ENCODE measurements around the gene CSH1.
A peak's percentile ranks its signal among the peaks of the same experiment; 100 is the strongest.

Gene CSH1

DNA sequence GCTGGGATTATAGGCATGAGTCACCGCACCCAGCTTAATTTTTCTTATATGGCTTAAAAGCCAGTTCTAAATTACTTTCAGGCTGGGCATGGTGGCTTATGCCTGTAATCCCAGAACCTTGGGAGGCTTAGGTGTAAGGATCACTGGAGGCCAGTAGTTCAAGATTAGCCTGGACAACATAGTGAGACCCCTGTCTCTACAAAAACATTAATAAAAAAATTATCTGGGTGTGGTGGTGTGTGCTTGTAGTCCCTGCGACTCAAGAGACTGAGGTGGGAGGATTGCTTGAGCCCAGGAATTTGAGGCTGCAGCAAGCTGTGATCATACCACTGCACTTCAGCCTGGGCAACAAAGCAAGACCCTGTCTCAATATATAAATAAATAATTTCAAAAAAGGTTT is 43.1 kb downstream of the CSH1 start:
- Histone ChIP-seq H3K27ac (no peak overlapping the region), H3K27me3 (peaks cover 17% of the 10 kb centered on the region), H3K36me3 (no peaks in the 10 kb centered on the region), H3K4me3 (ENCODE audit: low read depth in 1 of 2, low read length in 1 of 2) (no peak overlapping the region), H3K4me1 (ENCODE audit: control insufficient read depth in 1 of 2, insufficient read depth in 1 of 2, low read depth in 1 of 2, low read length in 1 of 2) (peaks cover 6 to 8% of the 10 kb centered on the region in 2 experiments), H3K9me3 (no peaks in the 10 kb centered on the region)
- TF ChIP-seq, protein P1, sequence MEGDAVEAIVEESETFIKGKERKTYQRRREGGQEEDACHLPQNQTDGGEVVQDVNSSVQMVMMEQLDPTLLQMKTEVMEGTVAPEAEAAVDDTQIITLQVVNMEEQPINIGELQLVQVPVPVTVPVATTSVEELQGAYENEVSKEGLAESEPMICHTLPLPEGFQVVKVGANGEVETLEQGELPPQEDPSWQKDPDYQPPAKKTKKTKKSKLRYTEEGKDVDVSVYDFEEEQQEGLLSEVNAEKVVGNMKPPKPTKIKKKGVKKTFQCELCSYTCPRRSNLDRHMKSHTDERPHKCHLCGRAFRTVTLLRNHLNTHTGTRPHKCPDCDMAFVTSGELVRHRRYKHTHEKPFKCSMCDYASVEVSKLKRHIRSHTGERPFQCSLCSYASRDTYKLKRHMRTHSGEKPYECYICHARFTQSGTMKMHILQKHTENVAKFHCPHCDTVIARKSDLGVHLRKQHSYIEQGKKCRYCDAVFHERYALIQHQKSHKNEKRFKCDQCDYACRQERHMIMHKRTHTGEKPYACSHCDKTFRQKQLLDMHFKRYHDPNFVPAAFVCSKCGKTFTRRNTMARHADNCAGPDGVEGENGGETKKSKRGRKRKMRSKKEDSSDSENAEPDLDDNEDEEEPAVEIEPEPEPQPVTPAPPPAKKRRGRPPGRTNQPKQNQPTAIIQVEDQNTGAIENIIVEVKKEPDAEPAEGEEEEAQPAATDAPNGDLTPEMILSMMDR (IDR thresholded peaks at IDR 0.05): no peak

DNA sequence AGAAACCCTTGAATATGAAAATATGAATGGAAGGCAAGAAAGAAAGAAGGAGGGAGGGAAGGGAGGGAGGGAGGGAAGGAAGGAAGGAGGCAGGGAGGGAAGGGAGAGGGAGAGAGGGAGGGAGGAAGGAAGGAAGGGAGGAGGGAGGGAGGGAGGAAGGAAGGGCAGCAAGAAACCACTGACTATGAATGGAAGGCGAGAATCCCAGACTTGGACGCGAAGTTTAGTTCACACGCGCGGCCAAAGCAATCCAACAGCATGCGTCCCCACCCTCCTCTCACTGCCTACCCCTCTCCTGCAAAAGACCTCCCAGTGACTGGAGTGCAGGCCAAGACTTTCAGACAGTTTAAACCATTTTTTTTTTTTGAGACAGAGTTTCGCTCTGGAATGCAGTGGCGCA is 46.0 kb downstream of the CSH1 start:
- Histone ChIP-seq H3K9me3 (no peaks in the 10 kb centered on the region), H3K36me3 (no peaks in the 10 kb centered on the region), H3K27ac (no peak overlapping the region), H3K4me1 (ENCODE audit: control insufficient read depth in 1 of 2, insufficient read depth in 1 of 2, low read depth in 1 of 2, low read length in 1 of 2) (peaks cover 6 to 8% of the 10 kb centered on the region in 2 experiments), H3K4me3 (ENCODE audit: low read depth in 1 of 2, low read length in 1 of 2) (no peak overlapping the region), H3K27me3 (peaks cover 17% of the 10 kb centered on the region)
- TF ChIP-seq, protein P1 (IDR thresholded peaks at IDR 0.05): no peak

DNA sequence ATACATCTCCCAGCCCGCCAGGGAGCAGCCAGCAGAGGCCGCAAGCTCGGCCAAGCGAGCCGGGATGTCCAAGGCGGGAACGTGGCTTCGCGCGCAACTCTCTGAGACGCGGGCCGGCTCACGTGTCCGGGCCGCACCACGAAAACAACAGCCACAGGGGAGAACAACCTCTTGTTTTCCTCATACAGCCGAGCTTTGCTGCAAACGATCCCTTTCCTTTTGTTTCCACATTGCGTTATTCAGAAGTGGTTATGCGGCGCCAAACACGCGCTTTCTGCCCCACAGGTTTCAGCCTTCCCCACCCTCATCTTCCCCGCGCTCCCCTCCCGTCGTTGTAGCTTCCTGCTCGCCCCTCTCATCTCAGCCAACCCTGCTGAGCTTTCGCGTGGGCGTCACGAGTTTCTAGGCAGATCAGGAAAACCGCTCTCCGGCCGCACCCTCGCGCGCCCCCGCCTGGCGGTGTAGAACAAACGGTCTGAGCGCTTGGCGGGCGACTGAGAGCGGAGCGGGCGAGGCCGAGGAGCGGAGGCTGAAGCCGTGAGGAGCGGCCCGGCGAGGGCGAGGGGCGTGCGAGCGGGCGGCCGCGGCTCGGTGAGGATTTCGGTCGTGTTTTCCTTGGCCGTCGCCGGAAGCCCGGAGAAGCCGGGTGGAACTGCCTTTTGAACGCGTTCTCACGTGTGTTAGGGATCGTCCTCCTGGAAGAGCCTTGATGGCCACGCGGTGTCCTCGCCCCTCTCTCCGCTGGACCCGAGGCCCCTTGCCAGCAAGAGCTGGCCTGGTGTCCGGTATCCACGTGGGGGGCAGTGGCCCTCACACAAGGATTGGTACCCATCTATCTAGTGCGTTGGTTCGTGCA is 47.3 kb downstream of the CSH1 start:
- TF ChIP-seq, protein P1 (IDR thresholded peaks at IDR 0.05): peak; percentile 79
- Histone ChIP-seq H3K4me1 (ENCODE audit: control insufficient read depth in 1 of 2, insufficient read depth in 1 of 2, low read depth in 1 of 2, low read length in 1 of 2) (peaks cover 6 to 8% of the 10 kb centered on the region in 2 experiments), H3K27ac (peak overlapping the region; percentile 82), H3K4me3 (ENCODE audit: low read depth in 1 of 2, low read length in 1 of 2) (peak overlapping the region; percentile 47 to 55), H3K27me3 (peaks cover 17% of the 10 kb centered on the region), H3K9me3 (no peaks in the 10 kb centered on the region), H3K36me3 (no peaks in the 10 kb centered on the region)

DNA sequence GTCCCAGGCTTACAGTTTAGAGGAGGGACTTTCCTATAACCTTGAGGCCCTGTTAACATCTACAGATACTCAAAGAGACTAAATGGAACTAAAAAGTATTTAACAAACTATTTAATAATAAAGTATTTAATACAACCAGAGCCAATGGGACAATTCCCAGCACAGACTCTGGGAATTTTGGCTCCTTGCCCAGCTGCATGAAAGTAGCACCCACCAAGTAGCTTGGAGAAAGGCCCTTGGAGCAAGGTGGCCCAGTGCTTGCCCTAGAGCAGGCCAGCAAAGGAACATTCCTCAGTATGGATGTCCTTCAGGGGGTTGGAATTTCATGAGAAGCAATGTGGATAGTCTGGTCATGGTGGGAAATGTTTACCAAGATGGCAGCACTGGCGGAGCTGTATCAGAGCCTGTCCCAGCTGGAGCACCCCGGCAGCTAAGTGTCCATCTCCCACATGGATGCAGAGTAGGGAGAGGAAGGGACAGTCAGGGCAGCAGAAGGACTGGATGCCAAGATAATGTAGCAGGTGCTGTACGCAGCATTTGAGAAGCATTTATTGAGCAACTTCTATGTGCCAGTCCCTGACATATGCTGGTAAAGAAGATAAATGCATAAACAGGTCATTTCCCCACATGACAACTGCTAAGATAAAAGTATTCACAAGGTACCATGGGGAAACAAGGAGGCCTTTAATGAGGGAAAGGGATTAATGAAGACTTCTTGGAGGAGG is 48.7 kb downstream of the CSH1 start:
- peaks cover 14 to 18% of the 10 kb centered on the region in 2 experiments for H3K4me1 ChIP-seq (ENCODE audit: control insufficient read depth in 1 of 2, insufficient read depth in 1 of 2, low read depth in 1 of 2, low read length in 1 of 2)
- TF ChIP-seq, protein P1 (IDR thresholded peaks at IDR 0.05): no peak
- no peak overlapping the region for H3K4me3 ChIP-seq (ENCODE audit: low read depth in 1 of 2, low read length in 1 of 2)

DNA sequence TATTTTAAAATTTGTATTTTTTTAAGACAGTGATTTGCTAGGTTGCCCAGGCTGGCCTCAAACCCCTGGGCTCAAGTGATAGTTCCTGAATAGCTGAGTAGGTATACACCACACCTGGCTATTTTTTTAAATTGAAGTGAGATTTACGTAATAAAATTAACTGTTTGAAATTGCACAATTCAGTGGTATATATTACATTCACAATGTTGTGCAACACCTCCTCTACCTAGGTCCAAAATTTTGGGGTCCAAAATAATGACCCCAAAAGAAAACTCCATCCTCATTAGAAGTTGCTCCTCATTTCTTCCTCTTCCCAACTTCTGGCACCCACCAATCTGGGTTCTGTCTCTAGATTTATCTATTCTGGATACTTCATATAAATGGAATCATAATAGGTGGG is 50.9 kb downstream of the CSH1 start:
- H3K36me3 ChIP-seq: no peaks in the 10 kb centered on the region
- H3K27ac ChIP-seq: no peak overlapping the region
- H3K4me1 ChIP-seq (ENCODE audit: control insufficient read depth in 1 of 2, insufficient read depth in 1 of 2, low read depth in 1 of 2, low read length in 1 of 2): peaks cover 31 to 35% of the 10 kb centered on the region in 2 experiments
- H3K27me3 ChIP-seq: no peaks in the 10 kb centered on the region
- TF ChIP-seq, protein P1 (IDR thresholded peaks at IDR 0.05): no peak
- no peaks in the 10 kb centered on the region for H3K9me3 ChIP-seq
- H3K4me3 ChIP-seq (ENCODE audit: low read depth in 1 of 2, low read length in 1 of 2): no peak overlapping the region

More for the DNA sequence above, 48.7 kb downstream of the CSH1 start:
- Histone ChIP-seq H3K36me3 (no peaks in the 10 kb centered on the region), H3K9me3 (no peaks in the 10 kb centered on the region), H3K27me3 (peaks cover 6% of the 10 kb centered on the region), H3K27ac (no peak overlapping the region)
